HepG2 (cell line): ENCODE data around the gene GNG4. TPM values are rescaled to one million over a fixed set of nuclear protein-coding genes. Genes with fewer than 3 reads are reported as not detected.

Experiments used
- AHR ChIP-seq: IDR thresholded peaks from 2 replicates; pipeline ENCODE4 v1.6.1; 2018; ENCODE audit warnings: missing genetic modification reagents, missing compliant biosample characterization
- ARNTL ChIP-seq: sonication (generic); formaldehyde crosslinking; IDR thresholded peaks from 2 replicates; pipeline ENCODE4 v1.4.0; 2020; ENCODE audit warnings: mild to moderate bottlenecking, missing genetic modification reagents
- FOXO1 ChIP-seq: sonication (generic); formaldehyde crosslinking; IDR thresholded peaks from 2 replicates; pipeline ENCODE4 v1.4.0; 2020; ENCODE audit warnings: missing genetic modification reagents
- HOXA7 ChIP-seq: sonication (generic); formaldehyde crosslinking; IDR thresholded peaks from 2 replicates; pipeline ENCODE4 v1.8.1; 2022; ENCODE audit warnings: mild to moderate bottlenecking, missing genetic modification reagents, moderate library complexity
- IRX3 ChIP-seq: sonication (generic); formaldehyde crosslinking; IDR thresholded peaks from 2 replicates; pipeline ENCODE4 v1.8.1; 2023; ENCODE audit warnings: mild to moderate bottlenecking, low read depth, missing genetic modification reagents, borderline replicate concordance
- MLLT10 ChIP-seq: sonication (generic); formaldehyde crosslinking; IDR thresholded peaks from 2 replicates; pipeline ENCODE4 v1.4.0; 2020; ENCODE audit warnings: missing genetic modification reagents
- PITX1 ChIP-seq: sonication (generic); formaldehyde crosslinking; IDR thresholded peaks from 2 replicates; pipeline ENCODE4 v1.5.1; 2020; ENCODE audit warnings: mild to moderate bottlenecking, missing genetic modification reagents
- RFXAP ChIP-seq: sonication (generic); formaldehyde crosslinking; IDR thresholded peaks from 2 replicates; pipeline ENCODE4 v1.4.0; 2020; ENCODE audit warnings: missing genetic modification reagents, borderline replicate concordance
- RXRB ChIP-seq: IDR thresholded peaks from 2 replicates; pipeline ENCODE4 v1.6.1; 2016; ENCODE audit warnings: borderline replicate concordance, missing genetic modification reagents, missing compliant biosample characterization
- SAFB2 ChIP-seq: sonication (generic); formaldehyde crosslinking; IDR thresholded peaks from 2 replicates; pipeline ENCODE4 v1.5.1; 2020; ENCODE audit warnings: missing genetic modification reagents, low read depth, mild to moderate bottlenecking, borderline replicate concordance
- TAF1 ChIP-seq: sonication (generic); formaldehyde crosslinking; IDR thresholded peaks from 2 replicates; pipeline ENCODE4 v1.4.0; 2020; ENCODE audit warnings: missing genetic modification reagents
- ZFP41 ChIP-seq: sonication (generic); formaldehyde crosslinking; IDR thresholded peaks from 2 replicates; pipeline ENCODE4 v1.4.0; 2020; ENCODE audit warnings: mild to moderate bottlenecking, missing genetic modification reagents, borderline replicate concordance
- ZFY ChIP-seq: sonication (generic); formaldehyde crosslinking; IDR thresholded peaks from 2 replicates; pipeline ENCODE4 v1.4.0; 2020; ENCODE audit warnings: missing genetic modification reagents
- ZMYM2 ChIP-seq: sonication (generic); formaldehyde crosslinking; IDR thresholded peaks from 2 replicates; pipeline ENCODE4 v1.8.0; 2022; ENCODE audit warnings: mild to moderate bottlenecking, missing genetic modification reagents
- ZNF138 ChIP-seq: sonication (generic); formaldehyde crosslinking; IDR thresholded peaks from 2 replicates; pipeline ENCODE4 v1.5.0; 2020; ENCODE audit warnings: mild to moderate bottlenecking, low read depth, missing genetic modification reagents
- ZNF205 ChIP-seq: IDR thresholded peaks from 2 replicates; pipeline ENCODE4 v1.6.1; 2018; ENCODE audit warnings: missing biosample characterization, missing genetic modification reagents
- ZNF207 ChIP-seq: fragments of 450-650 bp; IDR thresholded peaks from 2 replicates; pipeline ENCODE4 v1.6.1; 2016; ENCODE audit warnings: antibody characterized with exemption, borderline replicate concordance
- ZNF34 ChIP-seq: sonication (generic); formaldehyde crosslinking; IDR thresholded peaks from 2 replicates; pipeline ENCODE4 v1.4.0; 2020; ENCODE audit warnings: mild to moderate bottlenecking, missing genetic modification reagents, borderline replicate concordance
- ZNF383 ChIP-seq: sonication (generic); formaldehyde crosslinking; IDR thresholded peaks from 2 replicates; pipeline ENCODE4 v1.4.0; 2020; ENCODE audit warnings: missing genetic modification reagents, mild to moderate bottlenecking, borderline replicate concordance
- ZNF543 ChIP-seq: sonication (generic); formaldehyde crosslinking; IDR thresholded peaks from 2 replicates; pipeline ENCODE4 v1.4.0; 2020; ENCODE audit warnings: mild to moderate bottlenecking, missing genetic modification reagents
- ZNF552 ChIP-seq: sonication (generic); formaldehyde crosslinking; IDR thresholded peaks from 2 replicates; pipeline ENCODE4 v1.9.0; 2022; ENCODE audit warnings: missing genetic modification reagents, mild to moderate bottlenecking, borderline replicate concordance
- ZNF556 ChIP-seq: sonication (generic); formaldehyde crosslinking; IDR thresholded peaks from 2 replicates; pipeline ENCODE4 v1.4.0; 2020; ENCODE audit warnings: mild to moderate bottlenecking, missing genetic modification reagents, borderline replicate concordance
- ZNF558 ChIP-seq: sonication (generic); formaldehyde crosslinking; IDR thresholded peaks from 2 replicates; pipeline ENCODE4 v1.9.0; 2022; ENCODE audit warnings: mild to moderate bottlenecking, missing genetic modification reagents, borderline replicate concordance
- ZNF563 ChIP-seq: sonication (generic); formaldehyde crosslinking; IDR thresholded peaks from 2 replicates; pipeline ENCODE4 v1.8.0; 2022; ENCODE audit warnings: mild to moderate bottlenecking, moderate library complexity, missing genetic modification reagents
- ZNF776 ChIP-seq: sonication (generic); formaldehyde crosslinking; IDR thresholded peaks from 2 replicates; pipeline ENCODE4 v1.4.0; 2020; ENCODE audit warnings: mild to moderate bottlenecking, missing genetic modification reagents
- ZNF792 ChIP-seq: IDR thresholded peaks from 2 replicates; pipeline ENCODE4 v1.6.1; 2016
- ZSCAN30 ChIP-seq: sonication (generic); formaldehyde crosslinking; IDR thresholded peaks from 2 replicates; pipeline ENCODE4 v1.5.0; 2020; ENCODE audit warnings: mild to moderate bottlenecking, missing genetic modification reagents
- polyA plus RNA-seq, 8 experiments: library from polyadenylated mRNA; depleted of rRNA in 3 of 8; stranded (reverse) in 7 of 8; unstranded in 1 of 8; fragments of >200 nt; fragmentation: Illumina TruSeq in 4 of 8; extraction: Trizol in 4 of 8; gene quantifications; 2 replicates each; pipeline versions ENCODE4 v1.2.1 to v1.2.3, GENCODE V29; 2011 to 2016; ENCODE audit warnings: low read depth in 4 of 8, missing spikeins in 1 of 8, mixed read lengths in 1 of 8; ENCODE audit not compliant: insufficient read depth in 1 of 8
- total RNA-seq, 5 experiments: library from RNA; depleted of rRNA; stranded (reverse); fragments of >200 nt; fragmentation: Illumina TruSeq; extraction: Trizol; gene quantifications; 2 replicates each; pipeline ENCODE4 v1.2.3, GENCODE V29; 2016; ENCODE audit warnings: low read depth in 1 of 5
- TF ChIP-seq, protein P1 (sequence below): sonication (generic); formaldehyde crosslinking; IDR thresholded peaks from 2 replicates; pipeline ENCODE4 v1.4.0; 2020; ENCODE audit warnings: missing genetic modification reagents, low read depth, mild to moderate bottlenecking, borderline replicate concordance
- TF ChIP-seq, protein P2 (sequence below): sonication (generic); formaldehyde crosslinking; IDR thresholded peaks from 2 replicates; pipeline ENCODE4 v1.4.0; 2020; ENCODE audit warnings: low read depth, mild to moderate bottlenecking, missing genetic modification reagents
- TF ChIP-seq, protein P3 (sequence below): IDR thresholded peaks from 2 replicates; pipeline ENCODE4 v1.6.1; 2016; ENCODE audit warnings: control low read depth

Gene GNG4
- total and polyA plus RNA-seq, 2 of the 13 experiments (the other 11 are each of a cell fraction or from before 2014, with no cell fraction given) = 27.1 to 69.5 TPM

DNA sequence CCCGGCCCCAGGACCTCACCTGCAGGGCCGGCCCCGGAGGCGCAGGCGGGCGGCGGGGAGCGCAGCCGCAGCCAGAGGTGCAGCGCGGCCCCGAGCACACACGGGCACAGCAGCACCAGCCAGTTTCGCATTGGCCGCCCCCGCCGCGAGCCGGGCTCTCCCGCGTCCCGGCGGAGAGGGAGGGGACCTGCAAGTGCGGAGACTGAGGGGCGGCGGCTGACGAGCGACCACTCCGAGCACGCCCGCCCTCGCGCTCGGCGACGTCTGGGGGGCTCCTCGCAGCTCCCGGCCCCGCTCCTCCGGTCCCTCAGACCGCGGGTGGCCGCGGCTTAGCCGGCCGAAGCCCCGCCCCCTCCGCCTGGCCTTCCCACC lies 145.5 kb downstream of the GNG4 start, which contains the start of gene B3GALNT2 (continued):
- TF ChIP-seq SAFB2 (CRISPR knock-in tag) = peak; percentile 63
- no peak for TF ChIP-seq RXRB (CRISPR knock-in tag)
- peak; percentile 7; the same call in 1 of the 2 replicates for TF ChIP-seq AHR
- TF ChIP-seq PITX1 (CRISPR knock-in tag) = no peak
- TF ChIP-seq ZNF556 (CRISPR knock-in tag) = peak; percentile 36; the same call in 1 of the 2 replicates
- 0 out of 2 replicates have a peak, but pooled peaks have one; percentile 12 for TF ChIP-seq ZNF205 (CRISPR knock-in tag)
- TF ChIP-seq FOXO1 (CRISPR knock-in tag) = 0 out of 2 replicates have a peak, but pooled peaks have one; percentile 8
- TF ChIP-seq ZFP41 (CRISPR knock-in tag) = no peak
- no peak for TF ChIP-seq ZNF207
- peak; percentile 70 for TF ChIP-seq ZFY (CRISPR knock-in tag)
- peak; percentile 49; the same call in 1 of the 2 replicates for TF ChIP-seq RFXAP
- TF ChIP-seq ZNF383 (CRISPR knock-in tag) = peak; percentile 83; the same call in 1 of the 2 replicates
- no peak for TF ChIP-seq MLLT10 (CRISPR knock-in tag)
- TF ChIP-seq ARNTL (CRISPR knock-in tag) = peak; percentile 44; the same call in 1 of the 2 replicates
- TF ChIP-seq HOXA7 = no peak
- TF ChIP-seq ZNF34 (CRISPR knock-in tag) = peak; percentile 57; the same call in 1 of the 2 replicates
- TF ChIP-seq ZNF563 (CRISPR knock-in tag) = peak; percentile 90; the same call in 1 of the 2 replicates
- TF ChIP-seq, protein P1, sequence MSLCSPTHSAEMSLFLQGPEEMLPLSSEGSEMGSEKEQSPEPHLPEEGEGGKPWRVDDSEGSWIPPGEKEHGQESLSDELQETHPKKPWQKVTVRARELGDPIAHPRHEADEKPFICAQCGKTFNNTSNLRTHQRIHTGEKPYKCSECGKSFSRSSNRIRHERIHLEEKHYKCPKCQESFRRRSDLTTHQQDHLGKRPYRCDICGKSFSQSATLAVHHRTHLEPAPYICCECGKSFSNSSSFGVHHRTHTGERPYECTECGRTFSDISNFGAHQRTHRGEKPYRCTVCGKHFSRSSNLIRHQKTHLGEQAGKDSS (CRISPR knock-in tag) = peak; percentile 92
- peak; percentile 34; the same call in 1 of the 2 replicates for TF ChIP-seq ZNF776 (CRISPR knock-in tag)
- peak; percentile 94; the same call in 1 of the 2 replicates for TF ChIP-seq ZSCAN30 (CRISPR knock-in tag)
- no peak for TF ChIP-seq ZNF552 (CRISPR knock-in tag)
- peak; percentile 58; the same call in 1 of the 2 replicates for TF ChIP-seq ZNF558 (CRISPR knock-in tag)
- no peak for TF ChIP-seq ZMYM2 (CRISPR knock-in tag)
- TF ChIP-seq TAF1 (CRISPR knock-in tag) = peak; percentile 15; the same call in 1 of the 2 replicates
- TF ChIP-seq, protein P2, sequence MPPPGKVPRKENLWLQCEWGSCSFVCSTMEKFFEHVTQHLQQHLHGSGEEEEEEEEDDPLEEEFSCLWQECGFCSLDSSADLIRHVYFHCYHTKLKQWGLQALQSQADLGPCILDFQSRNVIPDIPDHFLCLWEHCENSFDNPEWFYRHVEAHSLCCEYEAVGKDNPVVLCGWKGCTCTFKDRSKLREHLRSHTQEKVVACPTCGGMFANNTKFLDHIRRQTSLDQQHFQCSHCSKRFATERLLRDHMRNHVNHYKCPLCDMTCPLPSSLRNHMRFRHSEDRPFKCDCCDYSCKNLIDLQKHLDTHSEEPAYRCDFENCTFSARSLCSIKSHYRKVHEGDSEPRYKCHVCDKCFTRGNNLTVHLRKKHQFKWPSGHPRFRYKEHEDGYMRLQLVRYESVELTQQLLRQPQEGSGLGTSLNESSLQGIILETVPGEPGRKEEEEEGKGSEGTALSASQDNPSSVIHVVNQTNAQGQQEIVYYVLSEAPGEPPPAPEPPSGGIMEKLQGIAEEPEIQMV (CRISPR knock-in tag) = 0 out of 2 replicates have a peak, but pooled peaks have one; percentile 36
- TF ChIP-seq, protein P3, sequence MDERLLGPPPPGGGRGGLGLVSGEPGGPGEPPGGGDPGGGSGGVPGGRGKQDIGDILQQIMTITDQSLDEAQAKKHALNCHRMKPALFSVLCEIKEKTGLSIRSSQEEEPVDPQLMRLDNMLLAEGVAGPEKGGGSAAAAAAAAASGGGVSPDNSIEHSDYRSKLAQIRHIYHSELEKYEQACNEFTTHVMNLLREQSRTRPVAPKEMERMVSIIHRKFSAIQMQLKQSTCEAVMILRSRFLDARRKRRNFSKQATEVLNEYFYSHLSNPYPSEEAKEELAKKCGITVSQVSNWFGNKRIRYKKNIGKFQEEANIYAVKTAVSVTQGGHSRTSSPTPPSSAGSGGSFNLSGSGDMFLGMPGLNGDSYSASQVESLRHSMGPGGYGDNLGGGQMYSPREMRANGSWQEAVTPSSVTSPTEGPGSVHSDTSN = no peak
- TF ChIP-seq ZNF138 (CRISPR knock-in tag) = 0 out of 2 replicates have a peak, but pooled peaks have one; percentile 73
- TF ChIP-seq ZNF543 (CRISPR knock-in tag) = peak; percentile 72; the same call in 1 of the 2 replicates
- 0 out of 2 replicates have a peak, but pooled peaks have one; percentile 56 for TF ChIP-seq ZNF792
- peak; percentile 88 for TF ChIP-seq IRX3 (CRISPR knock-in tag)
